HepG2 (cell line): Measurements from ENCODE around the gene MYCBP2. TPM values are rescaled to one million over a fixed set of nuclear protein-coding genes. Genes with fewer than 3 reads are reported as not detected.

Experiments used
- ARID2 ChIP-seq: sonication (generic); formaldehyde crosslinking; IDR thresholded peaks from 2 replicates; pipeline ENCODE4 v1.8.1; 2022; ENCODE audit warnings: mild to moderate bottlenecking, missing genetic modification reagents, borderline replicate concordance
- CAMTA2 ChIP-seq: sonication (generic); formaldehyde crosslinking; IDR thresholded peaks from 2 replicates; pipeline ENCODE4 v1.4.0; 2020; ENCODE audit warnings: mild to moderate bottlenecking, missing genetic modification reagents, borderline replicate concordance
- CC2D1A ChIP-seq: sonication (generic); formaldehyde crosslinking; IDR thresholded peaks from 2 replicates; pipeline ENCODE4 v1.8.1; 2023; ENCODE audit warnings: mild to moderate bottlenecking, missing genetic modification reagents
- CHCHD3 ChIP-seq: sonication (generic); formaldehyde crosslinking; IDR thresholded peaks from 2 replicates; pipeline ENCODE4 v1.8.0; 2022; ENCODE audit warnings: mild to moderate bottlenecking, missing genetic modification reagents, moderate library complexity
- GPN1 ChIP-seq: sonication (generic); formaldehyde crosslinking; IDR thresholded peaks from 2 replicates; pipeline ENCODE4 v1.5.1; 2020; ENCODE audit warnings: missing genetic modification reagents, borderline replicate concordance
- JUNB ChIP-seq: sonication (generic); formaldehyde crosslinking; IDR thresholded peaks from 2 replicates; pipeline ENCODE4 v1.8.0; 2022; ENCODE audit warnings: missing genetic modification reagents, mild to moderate bottlenecking, borderline replicate concordance
- KLF11 ChIP-seq: IDR thresholded peaks from 2 replicates; pipeline ENCODE4 v1.6.1; 2016; ENCODE audit warnings: missing compliant biosample characterization
- KLF16 ChIP-seq, 2 experiments: sonication (generic) in 1 of 2; formaldehyde crosslinking in 1 of 2; IDR thresholded peaks; 2 replicates each; pipeline versions ENCODE4 v1.6.1 to v1.8.0; 2016 to 2023; ENCODE audit warnings: missing genetic modification reagents in 2 of 2, missing compliant biosample characterization in 1 of 2
- PHF8 ChIP-seq: sonication (generic); formaldehyde crosslinking; IDR thresholded peaks from 2 replicates; pipeline ENCODE4 v1.5.0; 2020; ENCODE audit warnings: missing genetic modification reagents
- RAD51 ChIP-seq: fragments of 450-650 bp; IDR thresholded peaks from 2 replicates; pipeline ENCODE4 v1.6.1; 2016; ENCODE audit warnings: borderline replicate concordance
- ZNF232 ChIP-seq: sonication (generic); formaldehyde crosslinking; IDR thresholded peaks from 2 replicates; pipeline ENCODE4 v1.4.0; 2020; ENCODE audit warnings: missing genetic modification reagents, borderline replicate concordance
- ZNF296 ChIP-seq: sonication (generic); formaldehyde crosslinking; conservative IDR thresholded peaks from 2 replicates; pipeline ENCODE4 v1.5.0; 2020; ENCODE audit warnings: mild to moderate bottlenecking, missing genetic modification reagents
- ZNF3 ChIP-seq: IDR thresholded peaks from 2 replicates; pipeline ENCODE4 v1.7.0; 2017; ENCODE audit warnings: inconsistent platforms
- ZSCAN22 ChIP-seq: sonication (generic); formaldehyde crosslinking; IDR thresholded peaks from 2 replicates; pipeline ENCODE4 v1.4.0; 2020; ENCODE audit warnings: mild to moderate bottlenecking, missing genetic modification reagents
- polyA plus RNA-seq, 8 experiments: library from polyadenylated mRNA; depleted of rRNA in 3 of 8; stranded (reverse) in 7 of 8; unstranded in 1 of 8; fragments of >200 nt; fragmentation: Illumina TruSeq in 4 of 8; extraction: Trizol in 4 of 8; gene quantifications; 2 replicates each; pipeline versions ENCODE4 v1.2.1 to v1.2.3, GENCODE V29; 2011 to 2016; ENCODE audit warnings: low read depth in 4 of 8, missing spikeins in 1 of 8, mixed read lengths in 1 of 8; ENCODE audit not compliant: insufficient read depth in 1 of 8
- total RNA-seq, 5 experiments: library from RNA; depleted of rRNA; stranded (reverse); fragments of >200 nt; fragmentation: Illumina TruSeq; extraction: Trizol; gene quantifications; 2 replicates each; pipeline ENCODE4 v1.2.3, GENCODE V29; 2016; ENCODE audit warnings: low read depth in 1 of 5
- TF ChIP-seq, protein P1 (sequence below): sonication (generic); formaldehyde crosslinking; IDR thresholded peaks from 2 replicates; pipeline ENCODE4 v1.4.0; 2020; ENCODE audit warnings: missing genetic modification reagents, borderline replicate concordance
- TF ChIP-seq, protein P2 (sequence below): sonication (generic); formaldehyde crosslinking; IDR thresholded peaks from 2 replicates; pipeline ENCODE4 v1.4.0; 2020; ENCODE audit warnings: missing genetic modification reagents
- TF ChIP-seq, protein P3 (sequence below): sonication (generic); formaldehyde crosslinking; IDR thresholded peaks from 2 replicates; pipeline ENCODE4 v1.5.0; 2020; ENCODE audit warnings: mild to moderate bottlenecking, missing genetic modification reagents, borderline replicate concordance
- TF ChIP-seq, protein P4 (sequence below): sonication (generic); formaldehyde crosslinking; IDR thresholded peaks from 2 replicates; pipeline ENCODE4 v1.9.0; 2022; ENCODE audit warnings: low read depth, missing genetic modification reagents
- TF ChIP-seq, protein P5 (sequence below): sonication (generic); formaldehyde crosslinking; IDR thresholded peaks from 2 replicates; pipeline ENCODE4 v1.4.0; 2020; ENCODE audit warnings: missing genetic modification reagents, borderline replicate concordance

The MYCBP2 gene
- total and polyA plus RNA-seq, 2 of the 13 experiments (the other 11 are each of a cell fraction or from before 2014, with no cell fraction given) = 16.3 to 35.3 TPM

DNA sequence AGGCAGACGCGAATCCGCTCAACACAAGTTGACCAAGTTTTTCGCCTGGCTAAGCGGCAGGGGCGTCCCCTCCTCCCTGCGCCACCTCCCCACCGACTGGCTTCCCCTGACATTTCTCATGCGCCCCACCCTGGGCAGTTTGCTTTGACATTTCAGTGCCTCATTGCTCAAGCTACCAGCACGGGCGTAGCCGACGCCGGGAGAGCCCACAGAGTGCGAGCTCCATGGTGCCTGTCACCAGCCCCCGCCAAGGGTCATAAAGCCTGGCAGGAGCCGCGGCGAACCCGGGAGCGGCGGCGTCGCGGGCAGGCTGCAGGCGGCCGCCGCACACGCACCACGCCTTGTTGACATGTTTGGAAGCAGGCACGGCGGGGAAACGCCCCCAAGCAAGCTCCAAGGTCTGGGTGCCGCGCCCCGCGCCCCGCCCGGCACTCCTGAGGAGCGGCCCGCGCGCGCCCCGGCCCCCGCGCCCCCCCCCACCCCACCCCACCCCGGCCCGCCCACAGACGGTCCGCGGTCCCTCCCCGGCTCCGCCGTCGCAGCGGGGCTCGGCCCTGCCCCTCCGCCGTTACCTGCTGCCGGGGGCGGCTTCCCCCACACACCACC lies 300.5 kb downstream of the MYCBP2 start (continued):
- TF ChIP-seq, protein P1, sequence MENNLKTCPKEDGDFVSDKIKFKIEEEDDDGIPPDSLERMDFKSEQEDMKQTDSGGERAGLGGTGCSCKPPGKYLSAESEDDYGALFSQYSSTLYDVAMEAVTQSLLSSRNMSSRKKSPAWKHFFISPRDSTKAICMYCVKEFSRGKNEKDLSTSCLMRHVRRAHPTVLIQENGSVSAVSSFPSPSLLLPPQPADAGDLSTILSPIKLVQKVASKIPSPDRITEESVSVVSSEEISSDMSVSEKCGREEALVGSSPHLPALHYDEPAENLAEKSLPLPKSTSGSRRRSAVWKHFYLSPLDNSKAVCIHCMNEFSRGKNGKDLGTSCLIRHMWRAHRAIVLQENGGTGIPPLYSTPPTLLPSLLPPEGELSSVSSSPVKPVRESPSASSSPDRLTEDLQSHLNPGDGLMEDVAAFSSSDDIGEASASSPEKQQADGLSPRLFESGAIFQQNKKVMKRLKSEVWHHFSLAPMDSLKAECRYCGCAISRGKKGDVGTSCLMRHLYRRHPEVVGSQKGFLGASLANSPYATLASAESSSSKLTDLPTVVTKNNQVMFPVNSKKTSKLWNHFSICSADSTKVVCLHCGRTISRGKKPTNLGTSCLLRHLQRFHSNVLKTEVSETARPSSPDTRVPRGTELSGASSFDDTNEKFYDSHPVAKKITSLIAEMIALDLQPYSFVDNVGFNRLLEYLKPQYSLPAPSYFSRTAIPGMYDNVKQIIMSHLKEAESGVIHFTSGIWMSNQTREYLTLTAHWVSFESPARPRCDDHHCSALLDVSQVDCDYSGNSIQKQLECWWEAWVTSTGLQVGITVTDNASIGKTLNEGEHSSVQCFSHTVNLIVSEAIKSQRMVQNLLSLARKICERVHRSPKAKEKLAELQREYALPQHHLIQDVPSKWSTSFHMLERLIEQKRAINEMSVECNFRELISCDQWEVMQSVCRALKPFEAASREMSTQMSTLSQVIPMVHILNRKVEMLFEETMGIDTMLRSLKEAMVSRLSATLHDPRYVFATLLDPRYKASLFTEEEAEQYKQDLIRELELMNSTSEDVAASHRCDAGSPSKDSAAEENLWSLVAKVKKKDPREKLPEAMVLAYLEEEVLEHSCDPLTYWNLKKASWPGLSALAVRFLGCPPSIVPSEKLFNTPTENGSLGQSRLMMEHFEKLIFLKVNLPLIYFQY = no peak
- TF ChIP-seq GPN1 (CRISPR knock-in tag) (no peak), ARID2 (no peak), ZNF232 (no peak), CC2D1A (no peak), PHF8 (CRISPR knock-in tag) (no peak), CAMTA2 (CRISPR knock-in tag) (no peak), ZSCAN22 (CRISPR knock-in tag) (no peak), CHCHD3 (CRISPR knock-in tag) (no peak), KLF11 (CRISPR knock-in tag) (no peak), ZNF3 (CRISPR knock-in tag) (no peak), ZNF296 (CRISPR knock-in tag) (no peak), RAD51 (no peak), JUNB (no peak), KLF16 (CRISPR knock-in tag; IDR thresholded peaks at IDR 0.05) (no peak)
- TF ChIP-seq, protein P2, sequence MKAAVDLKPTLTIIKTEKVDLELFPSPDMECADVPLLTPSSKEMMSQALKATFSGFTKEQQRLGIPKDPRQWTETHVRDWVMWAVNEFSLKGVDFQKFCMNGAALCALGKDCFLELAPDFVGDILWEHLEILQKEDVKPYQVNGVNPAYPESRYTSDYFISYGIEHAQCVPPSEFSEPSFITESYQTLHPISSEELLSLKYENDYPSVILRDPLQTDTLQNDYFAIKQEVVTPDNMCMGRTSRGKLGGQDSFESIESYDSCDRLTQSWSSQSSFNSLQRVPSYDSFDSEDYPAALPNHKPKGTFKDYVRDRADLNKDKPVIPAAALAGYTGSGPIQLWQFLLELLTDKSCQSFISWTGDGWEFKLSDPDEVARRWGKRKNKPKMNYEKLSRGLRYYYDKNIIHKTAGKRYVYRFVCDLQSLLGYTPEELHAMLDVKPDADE = no peak
- TF ChIP-seq, protein P3, sequence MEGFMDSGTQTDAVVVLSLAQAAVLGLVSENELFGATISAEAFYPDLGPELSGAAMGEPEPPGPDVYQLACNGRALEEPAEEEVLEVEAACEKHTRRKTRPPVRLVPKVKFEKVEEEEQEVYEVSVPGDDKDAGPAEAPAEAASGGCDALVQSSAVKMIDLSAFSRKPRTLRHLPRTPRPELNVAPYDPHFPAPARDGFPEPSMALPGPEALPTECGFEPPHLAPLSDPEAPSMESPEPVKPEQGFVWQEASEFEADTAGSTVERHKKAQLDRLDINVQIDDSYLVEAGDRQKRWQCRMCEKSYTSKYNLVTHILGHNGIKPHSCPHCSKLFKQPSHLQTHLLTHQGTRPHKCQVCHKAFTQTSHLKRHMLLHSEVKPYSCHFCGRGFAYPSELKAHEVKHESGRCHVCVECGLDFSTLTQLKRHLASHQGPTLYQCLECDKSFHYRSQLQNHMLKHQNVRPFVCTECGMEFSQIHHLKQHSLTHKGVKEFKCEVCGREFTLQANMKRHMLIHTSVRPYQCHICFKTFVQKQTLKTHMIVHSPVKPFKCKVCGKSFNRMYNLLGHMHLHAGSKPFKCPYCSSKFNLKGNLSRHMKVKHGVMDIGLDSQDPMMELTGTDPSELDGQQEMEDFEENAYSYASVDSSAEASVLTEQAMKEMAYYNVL (CRISPR knock-in tag) = no peak
- TF ChIP-seq, protein P4, sequence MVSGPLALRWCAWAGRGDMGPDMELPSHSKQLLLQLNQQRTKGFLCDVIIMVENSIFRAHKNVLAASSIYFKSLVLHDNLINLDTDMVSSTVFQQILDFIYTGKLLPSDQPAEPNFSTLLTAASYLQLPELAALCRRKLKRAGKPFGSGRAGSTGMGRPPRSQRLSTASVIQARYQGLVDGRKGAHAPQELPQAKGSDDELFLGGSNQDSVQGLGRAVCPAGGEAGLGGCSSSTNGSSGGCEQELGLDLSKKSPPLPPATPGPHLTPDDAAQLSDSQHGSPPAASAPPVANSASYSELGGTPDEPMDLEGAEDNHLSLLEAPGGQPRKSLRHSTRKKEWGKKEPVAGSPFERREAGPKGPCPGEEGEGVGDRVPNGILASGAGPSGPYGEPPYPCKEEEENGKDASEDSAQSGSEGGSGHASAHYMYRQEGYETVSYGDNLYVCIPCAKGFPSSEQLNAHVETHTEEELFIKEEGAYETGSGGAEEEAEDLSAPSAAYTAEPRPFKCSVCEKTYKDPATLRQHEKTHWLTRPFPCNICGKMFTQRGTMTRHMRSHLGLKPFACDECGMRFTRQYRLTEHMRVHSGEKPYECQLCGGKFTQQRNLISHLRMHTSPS (CRISPR knock-in tag) = no peak
- TF ChIP-seq, protein P5, sequence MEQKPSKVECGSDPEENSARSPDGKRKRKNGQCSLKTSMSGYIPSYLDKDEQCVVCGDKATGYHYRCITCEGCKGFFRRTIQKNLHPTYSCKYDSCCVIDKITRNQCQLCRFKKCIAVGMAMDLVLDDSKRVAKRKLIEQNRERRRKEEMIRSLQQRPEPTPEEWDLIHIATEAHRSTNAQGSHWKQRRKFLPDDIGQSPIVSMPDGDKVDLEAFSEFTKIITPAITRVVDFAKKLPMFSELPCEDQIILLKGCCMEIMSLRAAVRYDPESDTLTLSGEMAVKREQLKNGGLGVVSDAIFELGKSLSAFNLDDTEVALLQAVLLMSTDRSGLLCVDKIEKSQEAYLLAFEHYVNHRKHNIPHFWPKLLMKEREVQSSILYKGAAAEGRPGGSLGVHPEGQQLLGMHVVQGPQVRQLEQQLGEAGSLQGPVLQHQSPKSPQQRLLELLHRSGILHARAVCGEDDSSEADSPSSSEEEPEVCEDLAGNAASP (CRISPR knock-in tag) = peak; percentile 14; the same call in 1 of the 2 replicates
